Measurements from ENCODE around the gene TSPAN33.

The TSPAN33 gene

GRCh38 chr7:129176916-129177710 lies 32.6 kb downstream of the TSPAN33 start:
- H3K4me1 Mint-ChIP-seq (ENCODE audit: low read depth), result no peaks in the 10 kb centered on the region
- no peaks in the 10 kb centered on the region for H3K36me3 Mint-ChIP-seq (ENCODE audit: low read depth)
- no peaks in the 10 kb centered on the region for H3K9me3 Mint-ChIP-seq
- H3K4me3 Mint-ChIP-seq, result no peak overlapping the region
- no peak overlapping the region for H3K27ac Mint-ChIP-seq
- H3K27me3 Mint-ChIP-seq, result peaks cover 4% of the 10 kb centered on the region

- peaks cover 6% of the 10 kb centered on the region for H3K4me1 Mint-ChIP-seq (ENCODE audit: low read depth)
- no peaks in the 10 kb centered on the region for H3K36me3 Mint-ChIP-seq (ENCODE audit: low read depth)
- peaks cover 29% of the 10 kb centered on the region for H3K27me3 Mint-ChIP-seq
- no peaks in the 10 kb centered on the region for H3K9me3 Mint-ChIP-seq
- H3K27ac Mint-ChIP-seq, result no peak overlapping the region
- H3K4me3 Mint-ChIP-seq, result no peak overlapping the region
Observed at GRCh38 chr7:129184981-129185670, 40.6 kb downstream of the TSPAN33 start.

GRCh38 chr7:129186749-129187260 lies 42.3 kb downstream of the TSPAN33 start:
- Mint-ChIP-seq H3K27ac (no peak overlapping the region), H3K4me1 (ENCODE audit: low read depth) (peaks cover 6% of the 10 kb centered on the region), H3K9me3 (no peaks in the 10 kb centered on the region), H3K27me3 (peaks cover 43% of the 10 kb centered on the region), H3K4me3 (no peak overlapping the region), H3K36me3 (ENCODE audit: low read depth) (no peaks in the 10 kb centered on the region)

GRCh38 chr7:129187681-129188371 lies 43.3 kb downstream of the TSPAN33 start:
- Mint-ChIP-seq H3K4me1 (ENCODE audit: low read depth) (peaks cover 6% of the 10 kb centered on the region), H3K9me3 (no peaks in the 10 kb centered on the region), H3K4me3 (peak overlapping the region; percentile 19), H3K36me3 (ENCODE audit: low read depth) (no peaks in the 10 kb centered on the region), H3K27ac (no peak overlapping the region), H3K27me3 (peaks cover 52% of the 10 kb centered on the region)

- Mint-ChIP-seq H3K4me1 (ENCODE audit: low read depth) (peaks cover 6% of the 10 kb centered on the region), H3K36me3 (ENCODE audit: low read depth) (no peaks in the 10 kb centered on the region), H3K9me3 (no peaks in the 10 kb centered on the region), H3K27me3 (peaks cover 52% of the 10 kb centered on the region), H3K27ac (no peak within 1 kb of the TSS), H3K4me3 (peak within 1 kb of the TSS; percentile 58)
Observed at GRCh38 chr7:129188372-129188891, 43.9 kb downstream of the TSPAN33 start, which contains the start of gene SMO. Gene SMO (plus strand): TSS chr7:129188633. CDS start chr7:129189152, 519 bp downstream.

- H3K36me3 Mint-ChIP-seq (ENCODE audit: low read depth), result no peaks in the 10 kb centered on the region
- H3K9me3 Mint-ChIP-seq, result no peaks in the 10 kb centered on the region
- H3K4me3 Mint-ChIP-seq, result peak overlapping the region; percentile 58
- H3K27ac Mint-ChIP-seq, result no peak overlapping the region
- peaks cover 6% of the 10 kb centered on the region for H3K4me1 Mint-ChIP-seq (ENCODE audit: low read depth)
- peaks cover 52% of the 10 kb centered on the region for H3K27me3 Mint-ChIP-seq
Observed at GRCh38 chr7:129188892-129189660, 44.6 kb downstream of the TSPAN33 start.

- Mint-ChIP-seq H3K4me3 (peak overlapping the region; percentile 58), H3K36me3 (ENCODE audit: low read depth) (no peaks in the 10 kb centered on the region), H3K4me1 (ENCODE audit: low read depth) (peaks cover 6% of the 10 kb centered on the region), H3K27me3 (peaks cover 52% of the 10 kb centered on the region), H3K9me3 (no peaks in the 10 kb centered on the region), H3K27ac (no peak overlapping the region)
Observed at GRCh38 chr7:129189661-129190310, 45.3 kb downstream of the TSPAN33 start.

- no peak overlapping the region for H3K4me3 Mint-ChIP-seq
- H3K27ac Mint-ChIP-seq, result no peak overlapping the region
- H3K27me3 Mint-ChIP-seq, result peaks cover 51% of the 10 kb centered on the region
- H3K4me1 Mint-ChIP-seq (ENCODE audit: low read depth), result peaks cover 6% of the 10 kb centered on the region
- H3K9me3 Mint-ChIP-seq, result no peaks in the 10 kb centered on the region
- no peaks in the 10 kb centered on the region for H3K36me3 Mint-ChIP-seq (ENCODE audit: low read depth)
Observed at GRCh38 chr7:129191272-129191671, 46.8 kb downstream of the TSPAN33 start.

- Mint-ChIP-seq H3K27me3 (peaks cover 33% of the 10 kb centered on the region), H3K9me3 (no peaks in the 10 kb centered on the region), H3K36me3 (ENCODE audit: low read depth) (no peaks in the 10 kb centered on the region), H3K4me1 (ENCODE audit: low read depth) (no peaks in the 10 kb centered on the region), H3K4me3 (no peak overlapping the region), H3K27ac (no peak overlapping the region)
Observed at GRCh38 chr7:129193892-129194291, 49.4 kb downstream of the TSPAN33 start.

GRCh38 chr7:129197771-129198170 lies 53.3 kb downstream of the TSPAN33 start:
- Mint-ChIP-seq H3K4me3 (no peak overlapping the region), H3K36me3 (ENCODE audit: low read depth) (no peaks in the 10 kb centered on the region), H3K27ac (no peak overlapping the region), H3K4me1 (ENCODE audit: low read depth) (no peaks in the 10 kb centered on the region), H3K27me3 (no peaks in the 10 kb centered on the region), H3K9me3 (no peaks in the 10 kb centered on the region)

- Mint-ChIP-seq H3K4me3 (no peak overlapping the region), H3K27me3 (no peaks in the 10 kb centered on the region), H3K4me1 (ENCODE audit: low read depth) (no peaks in the 10 kb centered on the region), H3K27ac (no peak overlapping the region), H3K36me3 (ENCODE audit: low read depth) (no peaks in the 10 kb centered on the region), H3K9me3 (no peaks in the 10 kb centered on the region)
Observed at GRCh38 chr7:129199406-129199805, 54.9 kb downstream of the TSPAN33 start.

GRCh38 chr7:129202058-129202777 lies 57.7 kb downstream of the TSPAN33 start:
- H3K9me3 Mint-ChIP-seq, result no peaks in the 10 kb centered on the region
- no peak overlapping the region for H3K27ac Mint-ChIP-seq
- H3K4me3 Mint-ChIP-seq, result no peak overlapping the region
- no peaks in the 10 kb centered on the region for H3K27me3 Mint-ChIP-seq
- H3K4me1 Mint-ChIP-seq (ENCODE audit: low read depth), result no peaks in the 10 kb centered on the region
- H3K36me3 Mint-ChIP-seq (ENCODE audit: low read depth), result no peaks in the 10 kb centered on the region

GRCh38 chr7:129203050-129203741 lies 58.7 kb downstream of the TSPAN33 start:
- Mint-ChIP-seq H3K27me3 (no peaks in the 10 kb centered on the region), H3K4me1 (ENCODE audit: low read depth) (no peaks in the 10 kb centered on the region), H3K36me3 (ENCODE audit: low read depth) (no peaks in the 10 kb centered on the region), H3K4me3 (no peak overlapping the region), H3K9me3 (no peaks in the 10 kb centered on the region), H3K27ac (no peak overlapping the region)

Data from stimulated activated naive CD8-positive, alpha-beta T cell treated with anti-CD3 and anti-CD28 coated beads, Interleukin-15, Interleukin-2, amounts not matched to agents 100 ng/mL and 50 ng/mL, for 24 hours (primary cell).